ENCODE measurements around the gene KRT3. TPM values are rescaled to one million over a fixed set of nuclear protein-coding genes. Genes with fewer than 3 reads are reported as not detected.

Gene KRT3
- total and polyA plus RNA-seq, 9 of the 15 experiments (the other 6 are each of a cell fraction or from before 2014, with no cell fraction given): not detected

- no peak for TF ChIP-seq FOXK2 (conservative IDR thresholded peaks at IDR 0.05 in 1 of 2, IDR thresholded peaks at IDR 0.05 in 1 of 2; ENCODE audit: low read depth in 2 of 2)
- TF ChIP-seq ZNF311 (CRISPR knock-in tag; IDR thresholded peaks at IDR 0.05): no peak
- no peak for TF ChIP-seq JUN (IDR thresholded peaks at IDR 0.05; ENCODE audit: borderline replicate concordance, low read depth, low read length)
- TF ChIP-seq JUN (CRISPR knock-in tag; IDR thresholded peaks at IDR 0.05; ENCODE audit: borderline replicate concordance): no peak
- no peak for TF ChIP-seq TAL1 (IDR thresholded peaks at IDR 0.05)
- TF ChIP-seq, protein P1, sequence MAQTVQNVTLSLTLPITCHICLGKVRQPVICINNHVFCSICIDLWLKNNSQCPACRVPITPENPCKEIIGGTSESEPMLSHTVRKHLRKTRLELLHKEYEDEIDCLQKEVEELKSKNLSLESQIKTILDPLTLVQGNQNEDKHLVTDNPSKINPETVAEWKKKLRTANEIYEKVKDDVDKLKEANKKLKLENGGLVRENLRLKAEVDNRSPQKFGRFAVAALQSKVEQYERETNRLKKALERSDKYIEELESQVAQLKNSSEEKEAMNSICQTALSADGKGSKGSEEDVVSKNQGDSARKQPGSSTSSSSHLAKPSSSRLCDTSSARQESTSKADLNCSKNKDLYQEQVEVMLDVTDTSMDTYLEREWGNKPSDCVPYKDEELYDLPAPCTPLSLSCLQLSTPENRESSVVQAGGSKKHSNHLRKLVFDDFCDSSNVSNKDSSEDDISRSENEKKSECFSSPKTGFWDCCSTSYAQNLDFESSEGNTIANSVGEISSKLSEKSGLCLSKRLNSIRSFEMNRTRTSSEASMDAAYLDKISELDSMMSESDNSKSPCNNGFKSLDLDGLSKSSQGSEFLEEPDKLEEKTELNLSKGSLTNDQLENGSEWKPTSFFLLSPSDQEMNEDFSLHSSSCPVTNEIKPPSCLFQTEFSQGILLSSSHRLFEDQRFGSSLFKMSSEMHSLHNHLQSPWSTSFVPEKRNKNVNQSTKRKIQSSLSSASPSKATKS (CRISPR knock-in tag; IDR thresholded peaks at IDR 0.05): no peak
- no peak for TF ChIP-seq POLR3A (IDR thresholded peaks at IDR 0.05; ENCODE audit: borderline replicate concordance, extremely low read depth, insufficient read depth, insufficient read length)
- no peak for TF ChIP-seq NR3C1 (CRISPR knock-in tag; IDR thresholded peaks at IDR 0.05)
- no peak for TF ChIP-seq POLR3G (IDR thresholded peaks at IDR 0.05; ENCODE audit: extremely low read depth, insufficient read length, insufficient replicate concordance)
- no peak for TF ChIP-seq NCOR1 (IDR thresholded peaks at IDR 0.05)
These were observed 11.0 kb downstream of the KRT3 start (continued) for GRCh38 chr12:52784909-52785308.
